Upper lobe of left lung (tissue), 4 donors: Measurements from ENCODE around the gene PI4KB.

Experiments
- EP300 ChIP-seq, 4 donors: sonication (generic); formaldehyde crosslinking; IDR thresholded peaks; one replicate each; pipeline ENCODE4 v1.5.1; 2017; ENCODE audit warnings: antibody characterized with exemption in 4 of 4, control low read depth in 2 of 4
- POLR2A ChIP-seq, 4 donors: fragments of 450-650 bp; IDR thresholded peaks; one replicate each; pipeline ENCODE4 v1.5.1; 2016 to 2017; ENCODE audit warnings: antibody characterized with exemption in 4 of 4, mild to moderate bottlenecking in 2 of 4

DNA sequence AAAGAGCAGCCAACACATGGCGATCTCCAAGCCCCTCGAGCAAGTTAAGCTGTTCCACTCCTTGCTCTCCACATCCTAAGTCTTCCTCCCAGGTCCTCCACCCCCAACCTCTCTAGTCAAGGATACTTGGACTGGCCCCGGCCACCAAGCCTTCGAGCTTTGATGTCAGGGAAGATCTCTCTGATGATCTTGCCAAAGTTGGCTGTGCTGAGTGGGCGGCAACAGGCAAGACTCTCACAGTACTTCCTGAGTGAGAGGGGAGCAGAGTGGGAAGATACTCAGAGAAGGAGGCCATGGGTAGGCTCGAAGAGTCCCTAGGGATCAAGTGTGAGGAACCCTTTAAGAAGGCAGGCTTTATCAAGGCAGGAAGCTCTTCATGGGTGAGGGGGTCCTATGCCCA is 17.1 kb upstream of the PI4KB start:
- TF ChIP-seq POLR2A (IDR thresholded peaks at IDR 0.05) = no peak
- TF ChIP-seq EP300 (IDR thresholded peaks at IDR 0.05) = no peak
